Liver (tissue), 9 donors: ENCODE results near the gene MYOT. TPM values are rescaled to one million over a fixed set of nuclear protein-coding genes. Genes with fewer than 3 reads are reported as not detected.

ENCODE experiments used
- DNase-seq: peaks from one replicate; pipeline ENCODE4 v3.0.0-alpha.2; 2017; ENCODE audit warnings: low spot score
- H3K27ac ChIP-seq, 2 donors: one replicate each; pipeline ENCODE4 v1.7.0; 2013; ENCODE audit warnings: inconsistent platforms in 2 of 2, low read length in 2 of 2, control low read depth in 1 of 2, low read depth in 1 of 2, mild to moderate bottlenecking in 1 of 2
- H3K27me3 ChIP-seq, 4 donors: one replicate each; pipeline versions ENCODE4 v1.6.1 to v1.7.0; 2013; ENCODE audit warnings: low read length in 3 of 4, inconsistent platforms in 1 of 4, mild to moderate bottlenecking in 1 of 4, moderate library complexity in 1 of 4; ENCODE audit not compliant: control insufficient read depth in 4 of 4, insufficient read depth in 4 of 4
- H3K36me3 ChIP-seq, 4 donors: one replicate each; pipeline versions ENCODE4 v1.6.1 to v1.7.0; 2013; ENCODE audit warnings: low read length in 3 of 4, mild to moderate bottlenecking in 3 of 4, low read depth in 1 of 4, moderate library complexity in 1 of 4; ENCODE audit not compliant: control insufficient read depth in 4 of 4, insufficient read depth in 3 of 4
- H3K4me1 ChIP-seq, 4 donors: one replicate each; pipeline versions ENCODE4 v1.6.1 to v1.7.0; 2013; ENCODE audit warnings: low read length in 3 of 4, mild to moderate bottlenecking in 3 of 4, moderate library complexity in 1 of 4; ENCODE audit not compliant: control insufficient read depth in 4 of 4, insufficient read depth in 4 of 4
- H3K4me3 ChIP-seq, 3 donors: one replicate each; pipeline versions ENCODE4 v1.6.1 to v1.7.0; 2013; ENCODE audit warnings: low read length in 3 of 3, control low read depth in 1 of 3, low read depth in 1 of 3, mild to moderate bottlenecking in 1 of 3
- H3K9ac ChIP-seq, 2 donors: one replicate each; pipeline ENCODE4 v1.7.0; 2013; ENCODE audit warnings: low read length in 2 of 2, mild to moderate bottlenecking in 2 of 2, moderate library complexity in 2 of 2, control low read depth in 1 of 2, low read depth in 1 of 2
- H3K9me3 ChIP-seq, 4 donors: one replicate each; pipeline versions ENCODE4 v1.6.1 to v1.7.0; 2013; ENCODE audit warnings: low read length in 3 of 4; ENCODE audit not compliant: control insufficient read depth in 4 of 4
- ATF3 ChIP-seq: IDR thresholded peaks from 2 replicates; pipeline ENCODE4 v1.6.1; 2016; ENCODE audit warnings: antibody characterized with exemption
- CTCF ChIP-seq: fragments of 150-350 bp; IDR thresholded peaks from 2 replicates; pipeline ENCODE4 v1.5.1; 2017; ENCODE audit warnings: improper control_type of control experiment, low read depth, low read length; ENCODE audit not compliant: missing input control
- EGR1 ChIP-seq, 2 donors: IDR thresholded peaks; 2 replicates each; pipeline ENCODE4 v1.6.1; 2016 to 2018; ENCODE audit warnings: antibody characterized with exemption in 2 of 2, low read depth in 2 of 2
- FOXA1 ChIP-seq: IDR thresholded peaks from 2 replicates; pipeline ENCODE4 v1.6.1; 2016; ENCODE audit warnings: antibody characterized with exemption
- FOXA2 ChIP-seq: IDR thresholded peaks from 2 replicates; pipeline ENCODE4 v1.6.1; 2016; ENCODE audit warnings: antibody characterized with exemption
- GABPA ChIP-seq, 2 donors: IDR thresholded peaks in 1 of 2; conservative IDR thresholded peaks in 1 of 2; 2 replicates each; pipeline ENCODE4 v1.6.1; 2016; ENCODE audit warnings: antibody characterized with exemption in 2 of 2, mild to moderate bottlenecking in 1 of 2, moderate library complexity in 1 of 2
- HNF4A ChIP-seq, 2 donors: conservative IDR thresholded peaks; 2 replicates each; pipeline ENCODE4 v1.6.1; 2016; ENCODE audit warnings: antibody characterized with exemption in 2 of 2, mild to moderate bottlenecking in 2 of 2
- HNF4G ChIP-seq: IDR thresholded peaks from 2 replicates; pipeline ENCODE4 v1.6.1; 2016; ENCODE audit warnings: antibody characterized with exemption
- JUND ChIP-seq, 2 donors: IDR thresholded peaks; 2 replicates each; pipeline ENCODE4 v1.6.1; 2016; ENCODE audit warnings: antibody characterized with exemption in 2 of 2
- MAX ChIP-seq: IDR thresholded peaks from 2 replicates; pipeline ENCODE4 v1.6.1; 2016; ENCODE audit warnings: antibody characterized with exemption
- RAD21 ChIP-seq, 2 donors: IDR thresholded peaks; 2 replicates each; pipeline ENCODE4 v1.6.1; 2016; ENCODE audit warnings: antibody characterized with exemption in 2 of 2, mild to moderate bottlenecking in 2 of 2
- SP1 ChIP-seq: IDR thresholded peaks from 2 replicates; pipeline ENCODE4 v1.6.1; 2018; ENCODE audit warnings: antibody characterized with exemption, mild to moderate bottlenecking
- TAF1 ChIP-seq: conservative IDR thresholded peaks from 2 replicates; pipeline ENCODE4 v1.6.1; 2016; ENCODE audit warnings: antibody characterized with exemption, mild to moderate bottlenecking
- YY1 ChIP-seq: IDR thresholded peaks from 2 replicates; pipeline ENCODE4 v1.6.1; 2016; ENCODE audit warnings: antibody characterized with exemption, mild to moderate bottlenecking
- ZBTB33 ChIP-seq: IDR thresholded peaks from 2 replicates; pipeline ENCODE4 v1.6.1; 2016; ENCODE audit warnings: antibody characterized with exemption
- WGBS: extraction: QIAGEN DNeasy Blood & Tissue Kit; methylation state at CpG from one replicate; pipeline ENCODE4 v1.1.7; 2013; 5-methylcytosine and 5-hydroxymethylcytosine counted together
- polyA plus RNA-seq, 2 donors: library from polyadenylated mRNA; stranded (reverse) in 1 of 2; unstranded in 1 of 2; fragments of 200-250 nt in 1 of 2; fragments of >200 nt in 1 of 2; fragmentation: Nextera tagmentation in 1 of 2; extraction: Ambion mirVana in 1 of 2; gene quantifications; one replicate each; pipeline versions ENCODE4 v1.2.1 to v1.2.3, GENCODE V29; 2013 to 2015
- total RNA-seq, 2 donors: library from RNA; depleted of rRNA; stranded (reverse); fragments of >200 nt; gene quantifications; one replicate each; pipeline ENCODE4 v1.2.3, GENCODE V29; 2014
- donor health status: healthy.
- donor health status: healthy.
- donor health status: healthy.
- donor health status: healthy.
- donor health status: healthy.

Gene MYOT
- total and polyA plus RNA-seq, 4 donors = 0.05 to 1.3 (median 0.34) TPM

- H3K4me1 ChIP-seq = no peaks in the 10 kb centered on the region
- no peaks in the 10 kb centered on the region for H3K36me3 ChIP-seq
- H3K9me3 ChIP-seq = no peaks in the 10 kb centered on the region
- no peak for DNase-seq
- H3K27me3 ChIP-seq = no peaks in the 10 kb centered on the region
- H3K27ac ChIP-seq = no peak overlapping the region
- no peak overlapping the region for H3K9ac ChIP-seq
- no peak for TF ChIP-seq ZBTB33
- TF ChIP-seq ATF3 = no peak
- TF ChIP-seq GABPA (IDR thresholded peaks at IDR 0.05 in 1 of 2, conservative IDR thresholded peaks at IDR 0.05 in 1 of 2) = no peak
- no peak for TF ChIP-seq FOXA2
- TF ChIP-seq FOXA1 = no peak
- TF ChIP-seq EGR1 (IDR thresholded peaks at IDR 0.05; ENCODE audit: low read depth in 2 of 2) = no peak
- TF ChIP-seq MAX = no peak
- no peak for TF ChIP-seq SP1
- no peak overlapping the region for H3K4me3 ChIP-seq
These were observed 30.7 kb upstream of the MYOT start for GRCh38 chr5:137836997-137837396.

- Histone ChIP-seq H3K27ac (no peak overlapping the region), H3K4me1 (no peaks in the 10 kb centered on the region), H3K9ac (no peak overlapping the region), H3K36me3 (no peaks in the 10 kb centered on the region), H3K9me3 (no peaks in the 10 kb centered on the region), H3K27me3 (no peaks in the 10 kb centered on the region), H3K4me3 (no peak overlapping the region)
- 85% methylated on average over 2 of the region's 2 CpGs for WGBS
- no peak for DNase-seq
- TF ChIP-seq GABPA (IDR thresholded peaks at IDR 0.05 in 1 of 2, conservative IDR thresholded peaks at IDR 0.05 in 1 of 2) (no peak), ZBTB33 (no peak), EGR1 (IDR thresholded peaks at IDR 0.05; ENCODE audit: low read depth in 2 of 2) (no peak), YY1 (no peak), JUND (IDR thresholded peaks at IDR 0.05) (no peak), TAF1 (no peak), HNF4A (conservative IDR thresholded peaks at IDR 0.05) (no peak), RAD21 (IDR thresholded peaks at IDR 0.05) (no peak), CTCF (no peak), HNF4G (no peak)
These were observed 29.9 kb upstream of the MYOT start for GRCh38 chr5:137837491-137838394.
